SK-N-SH (cell line): ENCODE data around the gene FAM174B. TPM values are rescaled to one million over a fixed set of nuclear protein-coding genes. Genes with fewer than 3 reads are reported as not detected.

ENCODE experiments used
- CTCF ChIA-PET: fragments of 300-600, 350-600 bp; formaldehyde crosslinking; extraction: SDS; loops from one replicate; lab custom pipeline; 2021; lab: Yijun Ruan, JAX
- POLR2A ChIA-PET: fragments of 350-600 bp; sonication (Branson Sonifier 250); formaldehyde crosslinking; extraction: SDS; loops from one replicate; lab custom pipeline; 2020; ENCODE audit warnings: antibody characterized with exemption, inconsistent platforms; lab: Yijun Ruan, JAX
- DNase-seq: peaks from one replicate; pipeline ENCODE4 v3.0.0; 2012
- H2AFZ ChIP-seq: fragments of 200-600 bp; sonication (generic); 2 replicates; pipeline ENCODE4 v1.8.1; 2016; ENCODE audit warnings: antibody characterized with exemption, mild to moderate bottlenecking, low read depth
- H3F3A ChIP-seq: fragments of 200-600 bp; sonication (generic); replicated peaks from 2 replicates; pipeline ENCODE3; 2016; ENCODE audit warnings: antibody characterized with exemption, mild to moderate bottlenecking; ENCODE audit not compliant: insufficient read depth
- H3K27ac ChIP-seq, 2 experiments: fragments of 200-500 bp in 1 of 2; fragments of 200-600 bp in 1 of 2; sonication (Bioruptor generic) in 1 of 2; sonication (generic), shearing (Covaris generic) in 1 of 2; 2 replicates each; pipeline versions ENCODE4 v1.5.1 to v1.6.1; 2014 to 2016; ENCODE audit warnings: low read depth in 2 of 2, inconsistent platforms in 1 of 2, low read length in 1 of 2, mild to moderate bottlenecking in 1 of 2, mixed read lengths in 1 of 2
- H3K27me3 ChIP-seq: fragments of 200-600 bp; sonication (generic), shearing (Covaris generic); 2 replicates; pipeline ENCODE4 v1.6.1; 2016; ENCODE audit warnings: mixed run types; ENCODE audit not compliant: insufficient read depth
- H3K36me3 ChIP-seq, 2 experiments: fragments of 200-500 bp in 1 of 2; fragments of 200-600 bp in 1 of 2; sonication (Bioruptor generic) in 1 of 2; sonication (generic) in 1 of 2; replicated peaks in 1 of 2; 2 replicates each; pipeline versions ENCODE3 to v1.5.1; 2014 to 2016; ENCODE audit warnings: low read length in 1 of 2, mild to moderate bottlenecking in 1 of 2; ENCODE audit not compliant: insufficient read depth in 2 of 2, control insufficient read depth in 1 of 2
- H3K4me1 ChIP-seq, 2 experiments: fragments of 200-500 bp in 1 of 2; fragments of 200-600 bp in 1 of 2; sonication (Bioruptor generic) in 1 of 2; sonication (generic), shearing (Covaris generic) in 1 of 2; 2 replicates each; pipeline versions ENCODE4 v1.5.1 to v1.6.1; 2014 to 2016; ENCODE audit warnings: low read depth in 1 of 2, low read length in 1 of 2, mixed run types in 1 of 2; ENCODE audit not compliant: insufficient read depth in 2 of 2, control insufficient read depth in 1 of 2
- H3K4me2 ChIP-seq: fragments of 200-600 bp; sonication (generic), shearing (Covaris generic); 2 replicates; pipeline ENCODE4 v1.6.1; 2017; ENCODE audit warnings: mixed run types
- H3K4me3 ChIP-seq, 2 experiments: fragments of 200-500 bp in 1 of 2; fragments of 200-600 bp in 1 of 2; sonication (Bioruptor generic) in 1 of 2; sonication (generic), shearing (Covaris generic) in 1 of 2; 2 replicates each; pipeline versions ENCODE4 v1.5.1 to v1.8.1; 2014 to 2016; ENCODE audit warnings: low read depth in 2 of 2, inconsistent platforms in 1 of 2, low read length in 1 of 2, mild to moderate bottlenecking in 1 of 2, mixed read lengths in 1 of 2, moderate library complexity in 1 of 2
- H3K79me2 ChIP-seq: fragments of 200-600 bp; sonication (generic); 2 replicates; pipeline ENCODE4 v1.8.1; 2017; ENCODE audit warnings: mild to moderate bottlenecking; ENCODE audit not compliant: insufficient read depth
- H3K9ac ChIP-seq: fragments of 200-600 bp; sonication (generic); 2 replicates; pipeline ENCODE4 v1.6.1; 2017; ENCODE audit warnings: mixed run types
- H3K9me2 ChIP-seq: fragments of 200-600 bp; sonication (generic); 2 replicates; pipeline ENCODE4 v1.6.1; 2017; ENCODE audit warnings: mixed run types
- H3K9me3 ChIP-seq: fragments of 200-600 bp; sonication (generic); 2 replicates; pipeline ENCODE4 v1.6.1; 2017; ENCODE audit warnings: mixed run types, mild to moderate bottlenecking, moderate library complexity
- H4K20me1 ChIP-seq: fragments of 200-600 bp; sonication (generic); 2 replicates; pipeline ENCODE4 v1.6.1; 2017; ENCODE audit warnings: mild to moderate bottlenecking, mixed run types; ENCODE audit not compliant: insufficient read depth
- CHD2 ChIP-seq: fragments of 150-350 bp; IDR thresholded peaks from 2 replicates; pipeline ENCODE4 v1.6.1; 2018; ENCODE audit warnings: low read length; ENCODE audit not compliant: partially characterized antibody
- ELF1 ChIP-seq: IDR thresholded peaks from 2 replicates; pipeline ENCODE4 v1.4.0; 2012
- EP300 ChIP-seq, 2 experiments: IDR thresholded peaks; 2 replicates each; pipeline versions ENCODE4 v1.4.0 to v1.6.1; 2012; ENCODE audit warnings: borderline replicate concordance in 1 of 2, low read depth in 1 of 2, low read length in 1 of 2
- FOSL2 ChIP-seq: IDR thresholded peaks from 2 replicates; pipeline ENCODE4 v1.4.0; 2012; ENCODE audit warnings: low read depth, mild to moderate bottlenecking, moderate library complexity, borderline replicate concordance
- FOXM1 ChIP-seq: IDR thresholded peaks from 2 replicates; pipeline ENCODE4 v1.4.0; 2012; ENCODE audit warnings: low read depth, mild to moderate bottlenecking
- GABPA ChIP-seq: IDR thresholded peaks from 2 replicates; pipeline ENCODE4 v1.4.0; 2012; ENCODE audit warnings: low read depth, mild to moderate bottlenecking
- GATA2 ChIP-seq: sonication (generic); formaldehyde crosslinking; IDR thresholded peaks from 2 replicates; pipeline ENCODE4 v1.5.0; 2020; ENCODE audit warnings: mild to moderate bottlenecking, missing genetic modification reagents
- NFIC ChIP-seq: IDR thresholded peaks from 2 replicates; pipeline ENCODE4 v1.4.0; 2012; ENCODE audit warnings: borderline replicate concordance
- NRF1 ChIP-seq: IDR thresholded peaks from 2 replicates; pipeline ENCODE4 v1.6.1; 2012; ENCODE audit warnings: low read depth, mild to moderate bottlenecking, low read length
- POLR2AphosphoS5 ChIP-seq: IDR thresholded peaks from 2 replicates; pipeline ENCODE4 v1.6.1; 2012; ENCODE audit warnings: low read depth, low read length
- RAD21 ChIP-seq: IDR thresholded peaks from 2 replicates; pipeline ENCODE4 v1.6.1; 2012; ENCODE audit warnings: mild to moderate bottlenecking, low read length
- RCOR1 ChIP-seq: fragments of 150-350 bp; IDR thresholded peaks from 2 replicates; pipeline ENCODE4 v1.6.1; 2017; ENCODE audit warnings: antibody characterized with exemption, low read length
- REST ChIP-seq: IDR thresholded peaks from 2 replicates; pipeline ENCODE4 v1.6.1; 2012; ENCODE audit warnings: mild to moderate bottlenecking, low read depth, low read length, moderate library complexity
- RFX5 ChIP-seq: IDR thresholded peaks from 2 replicates; pipeline ENCODE4 v1.6.1; 2012; ENCODE audit warnings: mild to moderate bottlenecking, improper control_type of control experiment, low read length
- RXRA ChIP-seq: IDR thresholded peaks from 2 replicates; pipeline ENCODE4 v1.4.0; 2012; ENCODE audit warnings: low read depth, mild to moderate bottlenecking, borderline replicate concordance
- TCF12 ChIP-seq: IDR thresholded peaks from 2 replicates; pipeline ENCODE4 v1.4.0; 2012
- TEAD4 ChIP-seq: IDR thresholded peaks from 2 replicates; pipeline ENCODE4 v1.4.0; 2012; ENCODE audit warnings: mild to moderate bottlenecking, borderline replicate concordance; ENCODE audit not compliant: insufficient read depth
- USF1 ChIP-seq: IDR thresholded peaks from 2 replicates; pipeline ENCODE4 v1.4.0; 2012; ENCODE audit warnings: low read depth, borderline replicate concordance
- YY1 ChIP-seq: IDR thresholded peaks from 2 replicates; pipeline ENCODE4 v1.4.0; 2012; ENCODE audit warnings: low read depth, mild to moderate bottlenecking
- WGBS: methylation state at CpG from one replicate; pipeline ENCODE4 v1.1.6; 2017; ENCODE audit warnings: low lambda C conversion rate; 5-methylcytosine and 5-hydroxymethylcytosine counted together
- polyA plus RNA-seq, 3 experiments: library from polyadenylated mRNA; depleted of rRNA; stranded (reverse); fragments of >200 nt; gene quantifications; 2 replicates each; pipeline ENCODE4 v1.2.3, GENCODE V29; 2012
- TF ChIP-seq, protein P1 (sequence below): IDR thresholded peaks from 2 replicates; pipeline ENCODE4 v1.4.0; 2012; ENCODE audit warnings: low read depth

FAM174B gene
- polyA plus RNA-seq, 1 of the 3 experiments (the other 2 are of a cell fraction) = 0.30 TPM

DNA sequence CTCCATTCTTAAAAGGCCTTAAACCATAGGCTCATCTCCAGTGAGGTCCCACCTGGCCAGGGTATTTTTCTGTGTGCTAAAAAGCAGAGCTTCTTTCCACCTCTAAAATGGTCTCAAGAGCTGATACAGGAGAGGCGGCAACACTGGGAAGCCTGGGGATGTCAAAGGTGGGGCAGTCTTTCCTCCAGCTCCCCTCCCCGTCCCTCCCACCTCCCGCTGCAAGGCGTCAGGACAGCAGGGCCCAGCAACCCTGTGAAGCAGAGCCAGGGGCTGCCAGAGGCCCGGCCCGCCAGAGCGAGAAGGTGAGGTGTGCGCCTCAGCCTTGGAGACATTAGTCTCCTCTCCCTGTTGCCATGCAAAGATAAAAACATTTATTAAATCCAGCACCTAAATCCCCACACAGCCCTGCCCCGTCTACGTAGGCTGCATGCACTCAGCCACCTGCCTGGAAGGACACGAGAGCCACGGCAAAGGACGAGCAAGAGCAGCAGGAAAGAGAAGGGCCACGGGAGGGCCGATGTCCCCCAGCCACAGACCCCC is 75.6 kb downstream of the FAM174B start:
- Histone ChIP-seq H3K27ac (no peak overlapping the region), H3K9me3 (no peaks in the 10 kb centered on the region), H3K9ac (no peak overlapping the region), H3K9me2 (no peaks in the 10 kb centered on the region), H2AFZ (no peak overlapping the region), H3K4me3 (no peak overlapping the region), H3K36me3 (no peaks in the 10 kb centered on the region), H3K27me3 (no peaks in the 10 kb centered on the region), H4K20me1 (no peaks in the 10 kb centered on the region), H3F3A (no peaks in the 10 kb centered on the region), H3K79me2 (no peaks in the 10 kb centered on the region), H3K4me2 (no peak overlapping the region), H3K4me1 (no peaks in the 10 kb centered on the region)
- TF ChIP-seq, protein P1, sequence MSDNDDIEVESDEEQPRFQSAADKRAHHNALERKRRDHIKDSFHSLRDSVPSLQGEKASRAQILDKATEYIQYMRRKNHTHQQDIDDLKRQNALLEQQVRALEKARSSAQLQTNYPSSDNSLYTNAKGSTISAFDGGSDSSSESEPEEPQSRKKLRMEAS = no peak
- TF ChIP-seq RAD21 (no peak), REST (no peak), NRF1 (no peak), RCOR1 (no peak), FOXM1 (no peak), POLR2AphosphoS5 (no peak), YY1 (no peak), GABPA (no peak), NFIC (no peak), ELF1 (no peak)
- ChIA-PET CTCF (no interaction called here), POLR2A (no interaction called here)
- WGBS = 45% methylated on average over 12 of the region's 15 CpGs
- no peak for DNase-seq

- no peaks in the 10 kb centered on the region for H3K9me2 ChIP-seq
- H3K4me2 ChIP-seq = no peak overlapping the region
- 12% methylated on average over 7 of the region's 9 CpGs for WGBS
- no peak for DNase-seq
- no peaks in the 10 kb centered on the region for H3K27me3 ChIP-seq
- ChIA-PET POLR2A (no interaction called here), CTCF (no interaction called here)
- H3K36me3 ChIP-seq = no peaks in the 10 kb centered on the region
- no peaks in the 10 kb centered on the region for H3K9me3 ChIP-seq
- TF ChIP-seq CHD2 = no peak
- no peak for TF ChIP-seq USF1
- no peak for TF ChIP-seq TEAD4
- TF ChIP-seq RFX5 = no peak
- no peak for TF ChIP-seq RXRA
- no peak for TF ChIP-seq FOSL2
- no peak for TF ChIP-seq YY1
- no peak for TF ChIP-seq ELF1
- TF ChIP-seq NRF1 = no peak
- no peak for TF ChIP-seq NFIC
- no peak for TF ChIP-seq GATA2 (CRISPR knock-in tag)
- TF ChIP-seq TCF12 = no peak
- TF ChIP-seq EP300 (IDR thresholded peaks at IDR 0.05; ENCODE audit: borderline replicate concordance in 1 of 2, low read depth in 1 of 2, low read length in 1 of 2) = no peak
- TF ChIP-seq GABPA = no peak
- no peak for TF ChIP-seq POLR2AphosphoS5
- H3K4me1 ChIP-seq = no peaks in the 10 kb centered on the region
- no peaks in the 10 kb centered on the region for H3K79me2 ChIP-seq
- H2AFZ ChIP-seq = no peak overlapping the region
- no peak overlapping the region for H3K27ac ChIP-seq
- no peak overlapping the region for H3K9ac ChIP-seq
- no peaks in the 10 kb centered on the region for H4K20me1 ChIP-seq
- H3K4me3 ChIP-seq = no peak overlapping the region
- no peaks in the 10 kb centered on the region for H3F3A ChIP-seq
Observed at GRCh38 chr15:92579486-92579885, 76.1 kb downstream of the FAM174B start.
